Dermis blood vessel endothelial cell (primary cell): ENCODE results near the gene NDUFV1. TPM values are rescaled to one million over a fixed set of nuclear protein-coding genes. Genes with fewer than 3 reads are reported as not detected.
A peak's percentile ranks its signal among the peaks of the same experiment; 100 is the strongest.
"Not testable (repeated sequence)": the region's sequence is repeated elsewhere in the genome, so short reads cannot be mapped to it uniquely, and the experiment has no call there.

ENCODE experiments used
- DNase-seq: peaks from one replicate; pipeline ENCODE4 v3.0.0; 2010
- total RNA-seq: library from RNA; depleted of rRNA; stranded (reverse); fragments of >200 nt; gene quantifications from 2 replicates; pipeline ENCODE4 v1.2.3, GENCODE V29; 2014

NDUFV1 gene
- total RNA-seq, 1 donor from 2014 or later = 166 TPM

GRCh38 chr11:67586568-67587250, 20.0 kb upstream of the NDUFV1 start:
- no peak for DNase-seq

- no peak for DNase-seq
Measured at GRCh38 chr11:67588136-67588503, 18.6 kb upstream of the NDUFV1 start.

- DNase-seq = not testable (repeated sequence)
Measured at GRCh38 chr11:67588899-67589415, 17.8 kb upstream of the NDUFV1 start.

DNA sequence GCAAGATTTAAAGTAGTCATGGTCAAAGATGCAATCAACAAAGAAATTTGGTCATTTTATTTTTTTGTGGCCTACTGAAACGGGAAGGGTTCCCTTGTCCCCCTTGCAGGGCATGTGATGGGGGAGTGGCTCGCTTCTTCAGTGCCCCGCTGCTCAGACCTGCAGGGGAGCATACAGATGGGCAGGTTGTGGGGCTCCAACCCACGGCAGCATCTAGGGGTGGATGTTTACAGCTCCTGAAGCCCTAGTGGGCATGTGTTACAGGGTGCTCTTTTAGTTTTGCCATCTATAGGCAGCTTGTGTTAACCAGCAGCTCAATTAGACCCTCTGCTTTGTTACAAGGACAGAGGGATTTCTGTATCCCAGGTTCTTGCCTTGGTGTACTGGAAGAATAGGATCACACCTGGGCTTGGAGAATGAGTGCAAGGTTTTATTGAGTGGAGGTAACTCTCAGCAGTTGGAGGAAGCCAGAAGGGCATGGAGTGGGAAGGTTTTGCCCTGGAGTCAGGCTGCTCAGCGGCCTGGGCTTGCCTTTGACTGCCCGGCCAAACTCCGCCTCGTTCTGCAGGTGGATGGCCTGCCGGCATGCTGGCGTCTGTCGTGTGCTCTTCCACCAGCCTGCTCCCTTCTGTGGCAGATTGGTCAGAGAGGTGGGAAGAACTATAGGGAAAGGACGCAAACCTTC, 13.7 kb upstream of the NDUFV1 start:
- no peak for DNase-seq

GRCh38 chr11:67593565-67593905, 13.2 kb upstream of the NDUFV1 start:
- DNase-seq = no peak

GRCh38 chr11:67594480-67594879, 12.3 kb upstream of the NDUFV1 start:
- DNase-seq = no peak

GRCh38 chr11:67596753-67597300, 9.9 kb upstream of the NDUFV1 start:
- no peak for DNase-seq

DNA sequence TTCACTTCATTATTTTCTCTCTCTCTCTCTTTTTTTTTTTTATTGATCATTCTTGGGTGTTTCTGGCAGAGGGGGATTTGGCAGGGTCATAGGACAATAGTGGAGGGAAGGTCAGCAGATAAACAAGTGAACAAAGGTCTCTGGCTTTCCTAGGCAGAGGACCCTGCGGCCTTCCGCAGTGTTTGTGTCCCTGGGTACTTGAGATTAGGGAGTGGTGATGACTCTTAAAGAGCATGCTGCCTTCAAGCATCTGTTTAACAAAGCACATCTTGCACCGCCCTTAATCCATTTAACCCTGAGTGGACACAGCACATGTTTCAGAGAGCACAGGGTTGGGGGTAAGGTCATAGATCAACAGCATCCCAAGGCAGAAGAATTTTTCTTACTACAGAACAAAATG, 9.3 kb upstream of the NDUFV1 start:
- not testable (repeated sequence) for DNase-seq

DNA sequence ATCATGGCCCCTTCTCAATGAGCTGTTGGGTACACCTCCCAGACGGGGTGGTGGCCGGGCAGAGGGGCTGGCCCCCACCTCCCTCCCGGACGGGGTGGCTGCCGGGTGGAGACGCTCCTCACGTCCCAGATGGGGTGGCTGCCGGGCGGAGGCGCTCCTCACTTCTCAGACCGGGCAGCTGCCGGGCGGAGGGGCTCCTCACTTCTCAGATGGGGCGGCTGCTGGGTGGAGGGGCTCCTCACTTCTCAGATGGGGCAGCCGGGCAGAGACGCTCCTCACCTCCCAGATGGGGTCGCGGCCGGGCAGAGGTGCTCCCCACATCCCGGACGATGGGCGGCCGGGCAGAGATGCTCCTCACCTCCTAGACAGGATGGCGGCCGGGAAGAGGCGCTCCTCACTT, 8.8 kb upstream of the NDUFV1 start:
- DNase-seq = not testable (repeated sequence)

DNA sequence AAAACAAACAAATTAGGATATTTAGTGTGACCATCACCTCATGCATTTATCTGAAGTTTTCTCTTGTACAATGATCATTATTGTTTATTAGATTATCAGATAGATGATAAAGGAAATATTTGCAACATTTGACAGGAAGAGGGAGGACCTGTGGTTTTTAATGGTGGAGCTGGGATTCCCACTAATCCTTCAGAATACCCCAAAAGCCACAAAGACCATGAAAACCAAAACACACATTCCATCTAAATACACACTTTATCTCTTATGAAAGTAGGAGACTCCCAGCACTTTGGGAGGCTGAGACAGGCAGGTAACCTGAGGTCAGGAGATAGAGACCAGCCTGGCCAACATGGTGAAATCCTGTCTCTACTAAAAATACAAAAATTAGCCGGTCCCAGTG, 7.6 kb upstream of the NDUFV1 start:
- no peak for DNase-seq

GRCh38 chr11:67600324-67601029, 6.3 kb upstream of the NDUFV1 start:
- DNase-seq = no peak

DNA sequence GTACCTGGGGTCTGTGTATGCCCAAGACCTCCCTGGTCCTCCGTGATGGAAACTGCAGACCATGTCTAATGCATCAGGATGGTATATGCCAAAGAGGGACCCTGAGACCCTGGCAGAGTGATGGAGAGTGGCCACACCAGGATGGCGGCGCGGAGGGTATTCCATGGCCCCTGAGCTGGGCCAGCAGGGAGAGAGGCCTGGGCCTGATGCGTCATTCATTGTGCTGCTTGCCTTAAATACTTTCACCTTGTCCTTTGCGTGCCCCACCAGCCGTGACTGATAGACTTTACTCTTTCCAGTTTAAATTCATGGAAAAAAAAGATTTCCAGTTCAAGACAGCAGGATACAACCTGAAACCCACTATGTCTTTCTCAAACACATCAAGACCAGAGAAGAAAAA, 5.6 kb upstream of the NDUFV1 start:
- no peak for DNase-seq

DNA sequence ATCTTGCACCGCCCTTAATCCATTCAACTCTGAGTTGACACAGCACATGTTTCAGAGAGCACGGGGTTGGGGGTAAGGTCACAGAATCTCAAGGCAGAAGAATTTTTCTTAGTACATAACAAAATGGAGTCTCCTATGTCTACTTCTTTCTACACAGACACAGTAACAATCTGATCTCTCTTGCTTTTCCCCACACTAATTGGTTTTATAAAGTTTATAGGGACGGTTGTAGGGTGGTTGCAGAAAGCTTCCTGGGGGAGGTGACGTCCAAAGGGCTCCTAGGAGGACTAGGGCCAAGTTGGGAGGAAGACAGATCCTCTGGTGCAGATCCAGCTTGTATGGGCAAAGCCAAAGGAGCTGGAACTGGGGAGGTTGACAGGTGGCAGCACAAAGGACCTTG, 2.6 kb upstream of the NDUFV1 start:
- DNase-seq = not testable (repeated sequence)

- DNase-seq = no peak
Measured at GRCh38 chr11:67604815-67605214, 1.9 kb upstream of the NDUFV1 start.

GRCh38 chr11:67605231-67606011, 1.3 kb upstream of the NDUFV1 start:
- DNase-seq = no peak

DNA sequence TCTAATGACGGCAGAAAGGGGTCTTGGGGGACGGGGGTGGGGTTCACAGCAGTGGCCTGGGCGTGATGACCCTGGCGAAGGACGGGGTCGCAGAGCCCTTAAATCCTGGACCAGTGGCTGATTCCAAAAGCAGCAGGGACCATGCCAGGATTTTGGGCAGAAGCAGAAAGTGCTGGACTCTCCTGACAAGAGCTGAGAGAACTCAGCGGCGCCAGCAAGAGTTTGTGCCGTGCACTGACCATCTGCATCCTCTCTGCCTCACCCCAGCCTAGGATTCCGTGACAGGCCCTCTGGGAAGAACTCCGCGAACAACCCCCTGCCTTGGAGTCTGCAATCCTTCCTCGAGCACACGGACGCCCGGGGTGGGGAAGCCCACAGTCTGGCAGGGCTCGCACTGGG, 644 bp upstream of the NDUFV1 start:
- DNase-seq = peak; percentile 38

DNA sequence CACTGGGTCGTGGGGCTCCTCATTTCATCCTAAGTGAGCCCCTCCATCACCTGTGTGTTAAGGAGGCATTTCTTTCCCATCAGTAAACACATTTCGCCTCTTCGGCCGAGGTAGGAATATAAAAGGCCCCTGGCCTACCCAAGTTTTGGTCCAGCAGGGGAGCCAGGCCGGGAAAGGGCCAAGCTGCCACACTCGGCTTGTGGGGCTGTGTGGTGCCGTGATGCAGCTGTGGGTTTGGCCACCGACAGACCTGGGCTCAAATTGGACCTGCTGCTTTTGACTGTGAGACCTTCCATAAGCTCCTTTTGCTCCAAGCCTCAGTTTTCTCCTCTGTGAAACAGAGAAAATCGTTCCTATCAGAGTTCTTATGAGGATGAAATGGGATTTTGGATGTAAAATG, 771 bp downstream of the NDUFV1 start:
- DNase-seq = no peak

DNA sequence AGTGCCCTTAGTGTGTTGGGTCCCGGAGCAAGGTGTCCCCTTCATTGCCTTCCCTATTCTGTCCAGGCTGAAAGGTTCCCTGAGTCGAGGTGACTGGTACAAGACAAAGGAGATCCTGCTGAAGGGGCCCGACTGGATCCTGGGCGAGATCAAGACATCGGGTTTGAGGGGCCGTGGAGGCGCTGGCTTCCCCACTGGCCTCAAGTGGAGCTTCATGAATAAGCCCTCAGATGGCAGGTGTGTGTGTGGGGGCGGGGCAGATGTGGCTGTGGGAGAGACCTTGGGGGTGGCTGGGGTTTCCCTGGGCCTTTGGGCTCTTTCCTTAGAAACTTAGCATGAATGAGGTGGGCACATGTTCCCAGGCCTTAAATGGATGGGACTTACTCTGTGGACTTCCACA, 1.8 kb downstream of the NDUFV1 start:
- DNase-seq = no peak

GRCh38 chr11:67609316-67609715, 2.6 kb downstream of the NDUFV1 start:
- no peak for DNase-seq

DNA sequence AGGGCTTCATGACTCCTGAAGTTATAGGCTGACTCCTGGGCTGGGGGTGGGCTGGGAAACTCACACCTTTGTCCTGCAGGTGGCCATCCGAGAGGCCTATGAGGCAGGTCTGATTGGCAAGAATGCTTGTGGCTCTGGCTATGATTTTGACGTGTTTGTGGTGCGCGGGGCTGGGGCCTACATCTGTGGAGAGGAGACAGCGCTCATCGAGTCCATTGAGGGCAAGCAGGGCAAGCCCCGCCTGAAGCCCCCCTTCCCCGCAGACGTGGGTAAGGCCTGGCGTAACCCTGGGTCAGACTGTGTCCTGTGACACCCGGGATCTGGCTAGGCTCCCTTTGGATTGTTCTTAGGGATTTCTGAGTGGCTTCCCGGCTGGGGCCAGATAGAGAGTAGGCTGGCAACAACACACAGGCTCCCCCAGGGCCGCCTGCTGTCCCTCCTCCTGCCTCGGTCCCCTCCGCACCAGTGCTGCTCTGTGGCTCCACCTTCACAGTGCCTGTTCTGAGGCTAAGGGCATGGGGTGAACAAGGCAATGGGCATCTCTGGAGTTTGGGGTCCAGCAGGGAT, 3.6 kb downstream of the NDUFV1 start:
- no peak for DNase-seq

DNA sequence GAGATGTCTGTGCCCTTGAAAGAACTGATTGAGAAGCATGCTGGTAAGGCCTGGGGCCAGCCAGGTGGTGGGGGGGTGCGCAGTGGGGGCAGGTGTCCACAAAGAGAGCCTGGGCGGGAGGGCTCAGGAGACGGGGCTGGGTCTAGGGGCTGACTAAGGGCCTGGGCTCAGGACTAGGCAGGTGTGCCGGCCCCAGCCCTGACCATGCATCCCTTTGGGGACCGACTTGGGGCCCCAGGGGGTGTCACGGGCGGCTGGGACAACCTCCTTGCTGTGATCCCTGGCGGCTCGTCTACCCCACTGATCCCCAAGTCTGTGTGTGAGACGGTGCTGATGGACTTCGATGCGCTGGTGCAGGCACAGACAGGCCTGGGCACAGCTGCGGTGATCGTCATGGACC, 4.4 kb downstream of the NDUFV1 start:
- no peak for DNase-seq
